HepG2 (cell line): ENCODE results near the gene COG8. TPM values are rescaled to one million over a fixed set of nuclear protein-coding genes. Genes with fewer than 3 reads are reported as not detected.
A peak's percentile ranks its signal among the peaks of the same experiment; 100 is the strongest.

Experiments
- ARID2 ChIP-seq: sonication (generic); formaldehyde crosslinking; IDR thresholded peaks from 2 replicates; pipeline ENCODE4 v1.8.1; 2022; ENCODE audit warnings: mild to moderate bottlenecking, missing genetic modification reagents, borderline replicate concordance
- EP300 ChIP-seq, 3 experiments: sonication (generic) in 1 of 3; formaldehyde crosslinking in 1 of 3; IDR thresholded peaks; 2 replicates each; pipeline versions ENCODE4 v1.5.1 to v1.6.1; 2011 to 2020; ENCODE audit warnings: low read depth in 2 of 3, low read length in 2 of 3, borderline replicate concordance in 1 of 3, improper control_type of control experiment in 1 of 3, mild to moderate bottlenecking in 1 of 3, missing genetic modification reagents in 1 of 3, moderate library complexity in 1 of 3
- GATA4 ChIP-seq: sonication (generic); IDR thresholded peaks from 2 replicates; pipeline ENCODE4 v1.6.1; 2016; ENCODE audit warnings: antibody characterized with exemption, low read depth, borderline replicate concordance
- GFI1 ChIP-seq: sonication (generic); formaldehyde crosslinking; IDR thresholded peaks from 2 replicates; pipeline ENCODE4 v1.5.0; 2020; ENCODE audit warnings: missing genetic modification reagents, mild to moderate bottlenecking, borderline replicate concordance
- GPBP1L1 ChIP-seq: sonication (generic); formaldehyde crosslinking; IDR thresholded peaks from 2 replicates; pipeline ENCODE4 v1.5.0; 2020; ENCODE audit warnings: mild to moderate bottlenecking, missing genetic modification reagents
- JUNB ChIP-seq: sonication (generic); formaldehyde crosslinking; IDR thresholded peaks from 2 replicates; pipeline ENCODE4 v1.8.0; 2022; ENCODE audit warnings: missing genetic modification reagents, mild to moderate bottlenecking, borderline replicate concordance
- KDM5B ChIP-seq: sonication (generic); formaldehyde crosslinking; IDR thresholded peaks from 2 replicates; pipeline ENCODE4 v1.4.0; 2020; ENCODE audit warnings: missing genetic modification reagents, mild to moderate bottlenecking, borderline replicate concordance
- LBX2 ChIP-seq: sonication (generic); formaldehyde crosslinking; IDR thresholded peaks from 2 replicates; pipeline ENCODE4 v1.5.0; 2020; ENCODE audit warnings: missing genetic modification reagents, mild to moderate bottlenecking, borderline replicate concordance
- MAFK ChIP-seq, 2 experiments: IDR thresholded peaks in 1 of 2; conservative IDR thresholded peaks in 1 of 2; 2 replicates each; pipeline ENCODE4 v1.6.1; 2011; ENCODE audit warnings: improper control_type of control experiment in 2 of 2, low read length in 2 of 2
- MYC ChIP-seq: sonication (generic); formaldehyde crosslinking; IDR thresholded peaks from 2 replicates; pipeline ENCODE4 v1.9.0; 2021; ENCODE audit warnings: missing genetic modification reagents, borderline replicate concordance
- PAX8 ChIP-seq: sonication (generic); formaldehyde crosslinking; IDR thresholded peaks from 2 replicates; pipeline ENCODE4 v1.8.0; 2022; ENCODE audit warnings: mild to moderate bottlenecking, missing genetic modification reagents, borderline replicate concordance
- SRY ChIP-seq: sonication (generic); formaldehyde crosslinking; IDR thresholded peaks from 2 replicates; pipeline ENCODE4 v1.8.0; 2022; ENCODE audit warnings: mild to moderate bottlenecking, missing genetic modification reagents
- THRA ChIP-seq: sonication (generic); formaldehyde crosslinking; IDR thresholded peaks from 2 replicates; pipeline ENCODE4 v1.4.0; 2020; ENCODE audit warnings: missing genetic modification reagents, borderline replicate concordance
- ZGPAT ChIP-seq: IDR thresholded peaks from 2 replicates; pipeline ENCODE4 v1.6.1; 2016; ENCODE audit warnings: mild to moderate bottlenecking
- ZNF225 ChIP-seq: sonication (generic); formaldehyde crosslinking; IDR thresholded peaks from 2 replicates; pipeline ENCODE4 v1.4.0; 2020; ENCODE audit warnings: mild to moderate bottlenecking, missing genetic modification reagents
- ZNF362 ChIP-seq: sonication (generic); formaldehyde crosslinking; IDR thresholded peaks from 2 replicates; pipeline ENCODE4 v1.4.0; 2020; ENCODE audit warnings: missing genetic modification reagents, mild to moderate bottlenecking, borderline replicate concordance
- ZNF501 ChIP-seq: sonication (generic); formaldehyde crosslinking; IDR thresholded peaks from 2 replicates; pipeline ENCODE4 v1.5.1; 2020; ENCODE audit warnings: mild to moderate bottlenecking, moderate library complexity, missing genetic modification reagents
- ZNF710 ChIP-seq: sonication (generic); formaldehyde crosslinking; IDR thresholded peaks from 2 replicates; pipeline ENCODE4 v1.5.0; 2020; ENCODE audit warnings: mild to moderate bottlenecking, missing genetic modification reagents, borderline replicate concordance
- ZNF782 ChIP-seq: sonication (generic); formaldehyde crosslinking; IDR thresholded peaks from 2 replicates; pipeline ENCODE4 v1.4.0; 2020; ENCODE audit warnings: missing genetic modification reagents, mild to moderate bottlenecking, borderline replicate concordance
- polyA plus RNA-seq, 8 experiments: library from polyadenylated mRNA; depleted of rRNA in 3 of 8; stranded (reverse) in 7 of 8; unstranded in 1 of 8; fragments of >200 nt; fragmentation: Illumina TruSeq in 4 of 8; extraction: Trizol in 4 of 8; gene quantifications; 2 replicates each; pipeline versions ENCODE4 v1.2.1 to v1.2.3, GENCODE V29; 2011 to 2016; ENCODE audit warnings: low read depth in 4 of 8, missing spikeins in 1 of 8, mixed read lengths in 1 of 8; ENCODE audit not compliant: insufficient read depth in 1 of 8
- total RNA-seq, 5 experiments: library from RNA; depleted of rRNA; stranded (reverse); fragments of >200 nt; fragmentation: Illumina TruSeq; extraction: Trizol; gene quantifications; 2 replicates each; pipeline ENCODE4 v1.2.3, GENCODE V29; 2016; ENCODE audit warnings: low read depth in 1 of 5

COG8 gene
- total and polyA plus RNA-seq, 2 of the 13 experiments (the other 11 are each of a cell fraction or from before 2014, with no cell fraction given): 45.5 to 52.1 TPM

- TF ChIP-seq JUNB (CRISPR knock-in tag): 0 out of 2 replicates have a peak, but pooled peaks have one; percentile 42
- TF ChIP-seq ARID2: no peak
- no peak for TF ChIP-seq SRY (CRISPR knock-in tag)
- no peak for TF ChIP-seq GPBP1L1
- TF ChIP-seq ZNF710 (CRISPR knock-in tag): peak; percentile 75; the same call in 1 of the 2 replicates
- no peak for TF ChIP-seq ZNF782
- TF ChIP-seq ZNF225: no peak
- no peak for TF ChIP-seq GATA4
- no peak for TF ChIP-seq PAX8 (CRISPR knock-in tag)
- no peak for TF ChIP-seq LBX2 (CRISPR knock-in tag)
- 0 out of 2 replicates have a peak, but pooled peaks have one; percentile 34 for TF ChIP-seq THRA (CRISPR knock-in tag)
- peak; percentile 12; the same call in 1 of the 2 replicates for TF ChIP-seq MYC
- TF ChIP-seq EP300 (IDR thresholded peaks at IDR 0.05; ENCODE audit: low read depth in 2 of 2, low read length in 2 of 2): peak in 1 of 2 experiments; percentile 14; a peak in 1 of 4 replicates
- TF ChIP-seq EP300 (CRISPR knock-in tag; IDR thresholded peaks at IDR 0.05; ENCODE audit: borderline replicate concordance): no peak
- TF ChIP-seq MAFK (conservative IDR thresholded peaks at IDR 0.05 in 1 of 2, IDR thresholded peaks at IDR 0.05 in 1 of 2; ENCODE audit: low read length in 2 of 2): peak; percentile 98 to 99
- TF ChIP-seq GFI1 (CRISPR knock-in tag): 0 out of 2 replicates have a peak, but pooled peaks have one; percentile 26
- TF ChIP-seq ZNF362: peak; percentile 94
- TF ChIP-seq KDM5B: peak; percentile 33; the same call in 1 of the 2 replicates
- 0 out of 2 replicates have a peak, but pooled peaks have one; percentile 31 for TF ChIP-seq ZGPAT (CRISPR knock-in tag)
- no peak for TF ChIP-seq ZNF501 (CRISPR knock-in tag)
Observed at GRCh38 chr16:69376393-69377059, 37.2 kb upstream of the COG8 start (continued).
